ENCODE results near the gene KRT5.
"Not testable (repeated sequence)": the region's sequence is repeated elsewhere in the genome, so short reads cannot be mapped to it uniquely, and the experiment has no call there.

KRT5 gene

GRCh38 chr12:52495389-52495788 lies 24.8 kb downstream of the KRT5 start:
- no peak for FAIRE-seq
- DNase-seq (ENCODE audit: low spot score): peak; percentile 75

- DNase-seq (ENCODE audit: low spot score): peak; percentile 49
These were observed 25.7 kb downstream of the KRT5 start for GRCh38 chr12:52494518-52494917.

GRCh38 chr12:52494100-52494499 lies 26.1 kb downstream of the KRT5 start:
- DNase-seq (ENCODE audit: low spot score): no peak
- FAIRE-seq: peak; percentile 56

More at GRCh38 chr12:52494518-52494917, 25.7 kb downstream of the KRT5 start:
- FAIRE-seq: no peak

- FAIRE-seq: no peak
These were observed 27.0 kb downstream of the KRT5 start, which contains the start of gene KRT6A for GRCh38 chr12:52493172-52493571. KRT6A (minus strand) TSS chr12:52493257; CDS start chr12:52493188, 69 bp downstream.

GRCh38 chr12:52492405-52492804 lies 27.8 kb downstream of the KRT5 start:
- not testable (repeated sequence) for FAIRE-seq; DNase-seq (ENCODE audit: low spot score)

More at GRCh38 chr12:52493172-52493571, 27.0 kb downstream of the KRT5 start, which contains the start of gene KRT6A:
- DNase-seq (ENCODE audit: low spot score): no peak

- FAIRE-seq; DNase-seq (ENCODE audit: low spot score): not testable (repeated sequence)
These were observed 28.7 kb downstream of the KRT5 start for GRCh38 chr12:52491495-52491894.

DNA sequence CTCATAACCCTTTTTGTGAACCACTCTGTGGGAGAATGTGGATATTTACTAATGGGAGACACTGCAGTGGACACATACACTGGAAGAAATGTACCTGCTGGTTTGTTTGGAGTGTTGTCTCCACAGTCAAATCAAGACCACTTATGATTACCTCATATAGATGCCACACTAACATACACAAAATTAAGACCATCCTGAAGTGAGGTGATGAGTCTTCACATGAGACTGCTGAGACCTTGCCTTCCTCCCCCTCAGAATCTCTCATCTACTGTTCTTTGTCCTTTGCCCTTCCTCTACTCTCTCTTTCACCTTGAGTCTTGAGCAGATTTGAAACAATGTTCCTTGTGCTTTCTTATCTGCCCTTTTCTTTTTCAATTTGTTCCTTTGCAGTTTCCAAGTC lies 31.5 kb downstream of the KRT5 start:
- DNase-seq (ENCODE audit: low spot score) (no peak), FAIRE-seq (no peak)

GRCh38 chr12:52487744-52488443 lies 32.3 kb downstream of the KRT5 start:
- peak; percentile 17 for FAIRE-seq
- DNase-seq (ENCODE audit: low spot score): not testable (repeated sequence)

DNA sequence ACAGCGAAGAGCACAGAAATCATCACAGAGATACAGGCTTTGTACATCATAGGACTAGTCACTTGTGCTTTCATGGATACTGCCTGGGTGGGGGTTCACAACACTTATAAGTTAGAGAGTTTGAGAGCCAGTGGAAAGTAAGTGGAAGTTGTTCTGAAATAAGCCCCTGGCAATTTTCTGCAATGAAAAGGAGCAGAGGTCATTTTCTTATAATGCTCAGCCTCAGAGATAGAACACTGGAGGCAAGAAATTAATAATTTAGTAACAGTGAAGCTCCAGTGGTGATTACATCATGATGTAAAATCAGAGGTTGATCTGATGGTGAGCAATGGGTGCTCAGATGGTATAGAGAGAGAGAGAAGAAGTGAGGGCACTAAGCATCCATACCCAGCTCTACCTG lies 33.0 kb downstream of the KRT5 start:
- no peak for FAIRE-seq
- no peak for DNase-seq (ENCODE audit: low spot score)

DNA sequence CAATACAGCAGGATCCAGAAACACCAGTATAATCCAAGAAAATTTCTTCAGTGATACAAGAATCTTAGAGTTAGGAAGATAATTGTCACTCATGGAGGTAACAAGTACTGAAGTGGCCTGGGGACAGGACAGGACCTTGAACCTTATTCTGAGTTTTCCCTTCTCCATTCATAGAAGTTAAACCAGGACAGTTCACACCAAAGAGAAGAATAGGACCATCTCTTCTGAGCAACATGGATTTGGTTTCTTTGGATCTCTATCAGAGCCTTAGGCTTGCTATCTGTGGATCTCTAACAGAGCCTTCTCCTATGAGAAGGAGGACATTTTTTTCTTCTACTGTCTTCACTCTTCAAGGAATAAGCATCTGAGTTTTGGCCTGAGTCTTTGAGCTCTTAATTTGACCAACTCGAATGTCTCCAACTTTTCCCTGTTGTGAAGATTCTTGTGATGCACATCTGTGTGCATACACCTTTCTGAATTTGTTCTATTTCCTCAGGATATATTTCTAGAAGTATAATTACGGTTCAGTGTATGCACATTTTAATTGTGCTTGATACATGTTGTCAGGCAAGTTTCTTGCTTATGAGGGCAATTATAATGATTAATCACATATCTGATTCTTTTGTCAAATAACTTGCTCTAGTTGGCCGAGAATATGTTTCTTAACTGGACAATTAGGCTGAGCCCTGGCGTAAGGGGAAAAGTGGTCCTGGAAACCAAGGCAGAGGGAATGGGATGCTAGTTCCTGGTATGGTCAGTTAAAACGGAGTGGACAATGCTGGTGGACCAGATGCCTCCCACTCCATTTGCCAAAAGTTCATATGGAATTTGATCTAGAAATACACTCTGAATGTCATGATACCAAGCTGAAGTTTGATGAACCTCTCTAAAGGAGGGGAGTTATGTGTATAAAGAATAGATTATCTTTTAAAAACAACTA lies 33.8 kb downstream of the KRT5 start:
- FAIRE-seq (no peak), DNase-seq (ENCODE audit: low spot score) (no peak)

- no peak for DNase-seq (ENCODE audit: low spot score)
- no peak for FAIRE-seq
These were observed 40.1 kb downstream of the KRT5 start for GRCh38 chr12:52480073-52480472.

- no peak for DNase-seq (ENCODE audit: low spot score)
- no peak for FAIRE-seq
These were observed 42.5 kb downstream of the KRT5 start for GRCh38 chr12:52477651-52478050.

DNA sequence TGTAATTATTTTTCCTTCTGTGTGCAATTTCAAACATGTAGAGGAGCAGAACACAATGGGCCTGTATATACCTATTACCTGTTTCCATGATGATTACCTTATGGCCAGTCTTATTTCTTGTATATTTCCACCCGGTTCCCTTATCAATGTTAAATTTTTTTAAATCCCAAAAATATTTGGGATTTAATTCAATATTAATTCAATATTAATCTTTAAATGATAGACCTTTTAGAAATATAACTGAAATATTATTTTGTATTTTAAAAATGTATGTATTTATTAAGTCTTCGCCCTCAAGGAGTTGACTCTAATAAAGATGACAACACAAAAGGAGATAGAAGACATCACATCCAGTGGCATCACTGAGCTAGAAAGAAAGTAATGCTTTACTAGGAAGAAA lies 46.0 kb downstream of the KRT5 start:
- FAIRE-seq: no peak
- DNase-seq (ENCODE audit: low spot score): no peak

GRCh38 chr12:52473768-52474167 lies 46.4 kb downstream of the KRT5 start, which contains the start of gene KRT6C:
KRT6C (minus strand) TSS chr12:52473805; CDS start chr12:52473737, 68 bp downstream.
- DNase-seq (ENCODE audit: low spot score) (no peak), FAIRE-seq (no peak)

DNA sequence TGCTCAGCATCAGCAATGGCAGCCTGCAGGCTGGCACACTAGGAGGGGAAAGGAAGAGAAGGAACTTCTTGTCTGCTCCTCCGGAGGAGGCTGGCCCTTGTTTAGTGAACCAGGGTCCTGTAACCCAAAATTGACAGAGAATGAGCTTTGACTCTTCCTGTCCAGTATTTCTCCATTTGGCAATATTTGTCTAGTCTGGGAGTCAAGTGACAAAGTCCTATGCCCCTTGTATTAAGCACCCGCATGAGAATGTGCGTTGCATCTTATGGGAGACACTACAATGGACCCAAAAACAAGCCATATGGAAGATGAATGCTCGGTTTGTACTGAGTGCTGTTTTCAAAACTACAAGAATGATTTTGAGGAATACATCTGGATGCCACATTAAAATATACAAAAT lies 50.3 kb downstream of the KRT5 start:
- DNase-seq (ENCODE audit: low spot score) (no peak), FAIRE-seq (no peak)

GRCh38 chr12:52464897-52465296 lies 55.3 kb downstream of the KRT5 start:
- DNase-seq (ENCODE audit: low spot score) (no peak), FAIRE-seq (no peak)
